GM12878 (cell line): ENCODE data around the gene MUC20. TPM values are rescaled to one million over a fixed set of nuclear protein-coding genes. Genes with fewer than 3 reads are reported as not detected.
A peak's percentile ranks its signal among the peaks of the same experiment; 100 is the strongest.

ENCODE experiments used
- ATAC-seq: fragments of 200-7000 bp; cut with Tn5 transposase; 3 replicates; pipeline ENCODE4 v1.9.1; 2020; ENCODE audit warnings: mild to moderate bottlenecking, moderate library complexity
- BruUV-seq: library from RNA; stranded (reverse); fragments of 400-500 nt; replicated peaks from 2 replicates; lab custom pipeline; 2021; lab: Mats Ljungman, UMichigan
- CTCF ChIA-PET: fragments of 300-600 bp; sonication (Branson Sonifier 250); formaldehyde crosslinking; extraction: SDS; loops from one replicate; lab custom pipeline; 2021; ENCODE audit warnings: inconsistent platforms; lab: Yijun Ruan, JAX
- POLR2A ChIA-PET: fragments of 350-600 bp; formaldehyde crosslinking; extraction: SDS; loops from one replicate; lab custom pipeline; 2021; ENCODE audit warnings: inconsistent platforms; lab: Charles Lee
- RAD21 ChIA-PET: fragments of 300-600 bp; sonication (Branson Sonifier 250); formaldehyde crosslinking; loops from one replicate; lab custom pipeline; 2023; ENCODE audit warnings: antibody characterized with exemption; ENCODE audit not compliant: unreplicated experiment; lab: Charles Lee
- SMC1A ChIA-PET: fragments of 300-600 bp; sonication (Branson Sonifier 250); formaldehyde crosslinking; loops from one replicate; lab custom pipeline; 2023; ENCODE audit not compliant: unreplicated experiment, uncharacterized antibody; lab: Charles Lee
- DNase-seq: peaks from one replicate; pipeline ENCODE4 v3.0.0-alpha.2; 2011; ENCODE audit warnings: low read depth, low spot score
- FAIRE-seq: peaks from 3 replicates; lab custom pipeline; 2011; peaks lifted over from hg19 to GRCh38; lab: Jason Lieb, UNC
- H2AFZ ChIP-seq: 2 replicates; pipeline ENCODE4 v1.6.0; 2011; ENCODE audit warnings: low read depth, low read length, control low read depth; ENCODE audit not compliant: control insufficient read depth
- H3K27ac ChIP-seq: 2 replicates; pipeline ENCODE4 v1.5.1; 2011; ENCODE audit warnings: control low read depth; ENCODE audit not compliant: control insufficient read depth, insufficient read depth
- H3K27me3 ChIP-seq, 2 experiments: replicated peaks in 1 of 2; 2 replicates each; pipeline versions ENCODE4 v1.6.0 to v1.6.1; 2011; ENCODE audit warnings: low read length in 1 of 2; ENCODE audit not compliant: control insufficient read depth in 2 of 2, insufficient read depth in 2 of 2
- H3K36me3 ChIP-seq, 2 experiments: 2 replicates each; pipeline ENCODE4 v1.5.1; 2011; ENCODE audit warnings: low read length in 1 of 2; ENCODE audit not compliant: control insufficient read depth in 2 of 2, insufficient read depth in 2 of 2
- H3K4me1 ChIP-seq: 2 replicates; pipeline ENCODE4 v1.6.1; 2011; ENCODE audit warnings: mild to moderate bottlenecking, low read length, moderate library complexity, mixed read lengths; ENCODE audit not compliant: control insufficient read depth, insufficient read depth
- H3K4me2 ChIP-seq: 2 replicates; pipeline ENCODE4 v1.6.0; 2011; ENCODE audit warnings: control low read depth; ENCODE audit not compliant: control insufficient read depth, insufficient read depth
- H3K4me3 ChIP-seq: fragments of 200-600 bp; sonication (generic); 2 replicates; pipeline ENCODE4 v1.5.1; 2016
- H3K79me2 ChIP-seq: 2 replicates; pipeline ENCODE4 v1.6.0; 2011; ENCODE audit warnings: low read length; ENCODE audit not compliant: control insufficient read depth, insufficient read depth
- H3K9ac ChIP-seq: 2 replicates; pipeline ENCODE4 v1.8.0; 2011; ENCODE audit warnings: low read length, control low read depth, mixed read lengths; ENCODE audit not compliant: control insufficient read depth, insufficient read depth
- H3K9me3 ChIP-seq: replicated peaks from 3 replicates; pipeline ENCODE4 v1.5.1; 2011; ENCODE audit warnings: mild to moderate bottlenecking, low read length; ENCODE audit not compliant: control insufficient read depth, insufficient read depth
- H4K20me1 ChIP-seq: 2 replicates; pipeline ENCODE4 v1.6.0; 2011; ENCODE audit not compliant: control insufficient read depth, insufficient read depth
- CBX5 ChIP-seq: sonication (generic); IDR thresholded peaks from 2 replicates; pipeline ENCODE4 v1.6.1; 2016; ENCODE audit warnings: low read depth, moderate library complexity, mild to moderate bottlenecking, inconsistent platforms
- EP300 ChIP-seq, 2 experiments: fragments of 150-350 bp in 1 of 2; IDR thresholded peaks; 2 replicates each; pipeline ENCODE4 v1.6.1; 2011 to 2012; ENCODE audit warnings: low read depth in 2 of 2, low read length in 2 of 2, borderline replicate concordance in 1 of 2, improper control_type of control experiment in 1 of 2, inconsistent platforms in 1 of 2; ENCODE audit not compliant: control insufficient read depth in 1 of 2
- IKZF2 ChIP-seq, 2 experiments: fragments of 450-650 bp; IDR thresholded peaks; 2 replicates each; pipeline ENCODE4 v1.6.1; 2017; ENCODE audit warnings: mild to moderate bottlenecking in 2 of 2, moderate library complexity in 2 of 2
- KDM1A ChIP-seq: fragments of 200-600 bp; sonication (generic); IDR thresholded peaks from 2 replicates; pipeline ENCODE4 v1.6.1; 2016; ENCODE audit warnings: borderline replicate concordance
- MEF2A ChIP-seq: IDR thresholded peaks from 2 replicates; pipeline ENCODE4 v1.6.1; 2011; ENCODE audit warnings: low read depth, mild to moderate bottlenecking, low read length, moderate library complexity; ENCODE audit not compliant: insufficient read depth
- RBBP5 ChIP-seq: fragments of 200-600 bp; sonication (generic); conservative IDR thresholded peaks from 2 replicates; pipeline ENCODE4 v1.6.1; 2016
- SMAD5 ChIP-seq: IDR thresholded peaks from 2 replicates; pipeline ENCODE4 v1.6.1; 2016; ENCODE audit warnings: antibody characterized with exemption, low read depth
- SMARCA5 ChIP-seq: fragments of 450-650 bp; IDR thresholded peaks from 2 replicates; pipeline ENCODE4 v1.6.1; 2017; ENCODE audit warnings: mild to moderate bottlenecking
- SP1 ChIP-seq: IDR thresholded peaks from one replicate; pipeline ENCODE4 v1.6.1; 2011; ENCODE audit warnings: low read depth, low read length
- WGBS: methylation state at CpG from one replicate; pipeline ENCODE4 v1.1.6; 2016; ENCODE audit warnings: low lambda C conversion rate; ENCODE audit not compliant: insufficient replicate concordance, insufficient coverage; ENCODE audit errors: missing lambda C conversion rate; 5-methylcytosine and 5-hydroxymethylcytosine counted together
- in situ Hi-C: fragments of 300-500 bp; cut with MboI; formaldehyde crosslinking; loops from 9 replicates; pipeline ENCODE4 v1.14.3; 2018; ENCODE audit warnings: mixed read lengths
- intact Hi-C: fragments of 100-400 bp; cut with micrococcal nuclease; formaldehyde crosslinking; loops from one replicate; pipeline ENCODE4 v1.14.2; 2022; ENCODE audit not compliant: unreplicated experiment
- polyA plus RNA-seq, 11 experiments: library from polyadenylated mRNA; depleted of rRNA in 4 of 11; unstranded in 6 of 11; stranded (reverse) in 5 of 11; fragments of >200 nt; fragmentation: Nextera tagmentation in 4 of 11; fragmentation: Illumina TruSeq in 1 of 11; extraction: Ambion mirVana in 4 of 11; extraction: Trizol in 1 of 11; gene quantifications; 1 replicate in 1 of 11; 2 replicates in 10 of 11; pipeline versions ENCODE4 v1.2.1 to v1.2.3, GENCODE V29; 2011 to 2016; ENCODE audit warnings: inconsistent platforms in 2 of 11, missing spikeins in 2 of 11, low read depth in 1 of 11
- total RNA-seq, 4 experiments: library from RNA; depleted of rRNA in 3 of 4; stranded (reverse); fragments of >200 nt in 3 of 4; fragmentation: Illumina TruSeq in 1 of 4; extraction: Trizol in 1 of 4; gene quantifications; 2 replicates each; pipeline versions ENCODE4 v1.2.1 to v1.2.3, GENCODE V29; 2013 to 2021
- TF ChIP-seq, protein P1 (sequence below), 3 experiments: IDR thresholded peaks in 2 of 3; conservative IDR thresholded peaks in 1 of 3; 2 replicates each; pipeline ENCODE4 v1.5.1; 2011; ENCODE audit warnings: low read depth in 3 of 3, low read length in 3 of 3, mild to moderate bottlenecking in 3 of 3, control low read depth in 2 of 3, moderate library complexity in 2 of 3, inconsistent platforms in 1 of 3, mixed read lengths in 1 of 3; ENCODE audit not compliant: control insufficient read depth in 2 of 3, insufficient read depth in 1 of 3; ENCODE audit errors: extremely low read depth in 1 of 3
- TF ChIP-seq, protein P2 (sequence below): fragments of 450-650 bp; formaldehyde crosslinking; IDR thresholded peaks from 2 replicates; pipeline ENCODE4 v1.4.0; 2020; ENCODE audit warnings: mild to moderate bottlenecking, moderate library complexity

Gene MUC20
- total and polyA plus RNA-seq, 10 of the 15 experiments (the other 5 are each of a cell fraction or from before 2014, with no cell fraction given), result 0.04 to 0.46 (median 0.17) TPM; not detected in 3

- TF ChIP-seq SP1, result no peak
- TF ChIP-seq IKZF2 (IDR thresholded peaks at IDR 0.05), result no peak
- no peak for TF ChIP-seq CBX5
Observed at GRCh38 chr3:195698325-195698646, 22.5 kb upstream of the MUC20 start (continued).

DNA sequence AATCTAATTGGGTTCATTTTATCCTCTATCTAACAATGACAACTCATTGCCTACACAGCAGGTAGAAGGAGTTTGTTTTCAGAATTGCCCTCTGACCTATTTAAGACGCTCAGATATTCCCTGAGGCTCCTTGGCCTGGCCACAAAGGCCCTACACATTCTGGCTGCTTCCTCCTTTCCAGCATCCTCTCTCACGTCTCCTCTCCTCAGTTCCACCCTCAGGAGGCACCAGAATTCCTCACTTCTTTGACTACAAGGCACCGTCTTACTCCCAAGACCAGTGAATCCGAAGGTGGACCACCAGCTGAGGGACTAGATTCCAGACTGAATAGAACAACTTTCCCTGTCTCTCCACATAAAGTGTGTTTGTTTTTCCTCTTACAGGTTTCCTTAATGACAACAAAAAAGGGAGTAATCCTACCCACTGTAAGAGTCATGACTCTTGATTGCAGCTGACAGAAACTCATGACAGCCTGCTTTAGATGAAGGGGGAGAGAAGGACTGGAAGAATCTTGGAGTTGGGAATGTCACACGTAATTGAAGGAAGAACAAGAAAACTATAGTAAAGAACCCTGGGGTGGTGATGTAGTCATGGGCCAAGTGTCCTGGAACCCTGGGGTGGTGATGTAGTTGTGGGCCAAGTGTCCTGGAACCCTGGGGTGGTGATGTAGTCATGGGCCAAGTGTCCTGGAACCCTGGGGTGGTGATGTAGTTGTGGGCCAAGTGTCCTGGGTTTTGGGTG lies 22.0 kb upstream of the MUC20 start:
- TF ChIP-seq EP300 (IDR thresholded peaks at IDR 0.05; ENCODE audit: borderline replicate concordance in 1 of 2, control insufficient read depth in 1 of 2, low read depth in 2 of 2, low read length in 2 of 2) (no peak), SMAD5 (no peak), KDM1A (no peak), SMARCA5 (no peak), MEF2A (no peak), RBBP5 (no peak)
- TF ChIP-seq, protein P1, sequence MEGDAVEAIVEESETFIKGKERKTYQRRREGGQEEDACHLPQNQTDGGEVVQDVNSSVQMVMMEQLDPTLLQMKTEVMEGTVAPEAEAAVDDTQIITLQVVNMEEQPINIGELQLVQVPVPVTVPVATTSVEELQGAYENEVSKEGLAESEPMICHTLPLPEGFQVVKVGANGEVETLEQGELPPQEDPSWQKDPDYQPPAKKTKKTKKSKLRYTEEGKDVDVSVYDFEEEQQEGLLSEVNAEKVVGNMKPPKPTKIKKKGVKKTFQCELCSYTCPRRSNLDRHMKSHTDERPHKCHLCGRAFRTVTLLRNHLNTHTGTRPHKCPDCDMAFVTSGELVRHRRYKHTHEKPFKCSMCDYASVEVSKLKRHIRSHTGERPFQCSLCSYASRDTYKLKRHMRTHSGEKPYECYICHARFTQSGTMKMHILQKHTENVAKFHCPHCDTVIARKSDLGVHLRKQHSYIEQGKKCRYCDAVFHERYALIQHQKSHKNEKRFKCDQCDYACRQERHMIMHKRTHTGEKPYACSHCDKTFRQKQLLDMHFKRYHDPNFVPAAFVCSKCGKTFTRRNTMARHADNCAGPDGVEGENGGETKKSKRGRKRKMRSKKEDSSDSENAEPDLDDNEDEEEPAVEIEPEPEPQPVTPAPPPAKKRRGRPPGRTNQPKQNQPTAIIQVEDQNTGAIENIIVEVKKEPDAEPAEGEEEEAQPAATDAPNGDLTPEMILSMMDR (IDR thresholded peaks at IDR 0.05 in 2 of 3, conservative IDR thresholded peaks at IDR 0.05 in 1 of 3; ENCODE audit: control insufficient read depth in 2 of 3, extremely low read depth in 1 of 3, insufficient read depth in 1 of 3, low read depth in 3 of 3, low read length in 3 of 3), result no peak
- TF ChIP-seq, protein P2, sequence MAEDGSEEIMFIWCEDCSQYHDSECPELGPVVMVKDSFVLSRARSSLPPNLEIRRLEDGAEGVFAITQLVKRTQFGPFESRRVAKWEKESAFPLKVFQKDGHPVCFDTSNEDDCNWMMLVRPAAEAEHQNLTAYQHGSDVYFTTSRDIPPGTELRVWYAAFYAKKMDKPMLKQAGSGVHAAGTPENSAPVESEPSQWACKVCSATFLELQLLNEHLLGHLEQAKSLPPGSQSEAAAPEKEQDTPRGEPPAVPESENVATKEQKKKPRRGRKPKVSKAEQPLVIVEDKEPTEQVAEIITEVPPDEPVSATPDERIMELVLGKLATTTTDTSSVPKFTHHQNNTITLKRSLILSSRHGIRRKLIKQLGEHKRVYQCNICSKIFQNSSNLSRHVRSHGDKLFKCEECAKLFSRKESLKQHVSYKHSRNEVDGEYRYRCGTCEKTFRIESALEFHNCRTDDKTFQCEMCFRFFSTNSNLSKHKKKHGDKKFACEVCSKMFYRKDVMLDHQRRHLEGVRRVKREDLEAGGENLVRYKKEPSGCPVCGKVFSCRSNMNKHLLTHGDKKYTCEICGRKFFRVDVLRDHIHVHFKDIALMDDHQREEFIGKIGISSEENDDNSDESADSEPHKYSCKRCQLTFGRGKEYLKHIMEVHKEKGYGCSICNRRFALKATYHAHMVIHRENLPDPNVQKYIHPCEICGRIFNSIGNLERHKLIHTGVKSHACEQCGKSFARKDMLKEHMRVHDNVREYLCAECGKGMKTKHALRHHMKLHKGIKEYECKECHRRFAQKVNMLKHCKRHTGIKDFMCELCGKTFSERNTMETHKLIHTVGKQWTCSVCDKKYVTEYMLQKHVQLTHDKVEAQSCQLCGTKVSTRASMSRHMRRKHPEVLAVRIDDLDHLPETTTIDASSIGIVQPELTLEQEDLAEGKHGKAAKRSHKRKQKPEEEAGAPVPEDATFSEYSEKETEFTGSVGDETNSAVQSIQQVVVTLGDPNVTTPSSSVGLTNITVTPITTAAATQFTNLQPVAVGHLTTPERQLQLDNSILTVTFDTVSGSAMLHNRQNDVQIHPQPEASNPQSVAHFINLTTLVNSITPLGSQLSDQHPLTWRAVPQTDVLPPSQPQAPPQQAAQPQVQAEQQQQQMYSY (CRISPR knock-in tag), result no peak
- POLR2A ChIA-PET, result no interaction called here
- RAD21 ChIA-PET, result no interaction called here
- intact Hi-C loops (no loop called here), in situ Hi-C loops (no loop called here)
- no peak for DNase-seq
- no peaks in the 10 kb centered on the region; the same call in 2 of the 3 replicates for H3K9me3 ChIP-seq
- SMC1A ChIA-PET, result no interaction called here
- FAIRE-seq, result no peak
- H3K79me2 ChIP-seq, result no peaks in the 10 kb centered on the region
- no peak for ATAC-seq
- no peak overlapping the region for H3K4me2 ChIP-seq
- H4K20me1 ChIP-seq, result no peaks in the 10 kb centered on the region
- no peaks in the 10 kb centered on the region for H3K4me1 ChIP-seq
- no peak overlapping the region for H3K9ac ChIP-seq
- peaks cover 0 to under 1% of the 10 kb centered on the region in 2 experiments; a peak in 2 of 4 replicates for H3K36me3 ChIP-seq
- TSS peak; percentile 39 for BruUV-seq
- H3K4me3 ChIP-seq, result no peak overlapping the region
- H2AFZ ChIP-seq, result no peak overlapping the region
- no peak overlapping the region for H3K27ac ChIP-seq
- CTCF ChIA-PET, result interaction anchor here (0.7 kb wide), 1 partner anchor 1508 kb away, joined by 3 read pairs; no protein-coding TSS in a partner anchor
- 91% methylated on average over 5 of the region's 5 CpGs for WGBS
- no peaks in the 10 kb centered on the region for H3K27me3 ChIP-seq
